SHP77 treated with DMSO at 0.1 percent for 48 hours (cell line): Measurements from ENCODE around the gene GPR31.

Experiments
- DNase-seq: peaks from one replicate; lab custom pipeline; 2025; lab: John Stamatoyannopoulos, UW

GPR31 gene

GRCh38 chr6:167118006-167118405 lies 39.8 kb downstream of the GPR31 start:
- no peak for DNase-seq

- DNase-seq: no peak
These were observed 40.9 kb downstream of the GPR31 start for GRCh38 chr6:167116838-167117228.

GRCh38 chr6:167116109-167116837 lies 41.5 kb downstream of the GPR31 start:
- no peak for DNase-seq

GRCh38 chr6:167115054-167115453 lies 42.7 kb downstream of the GPR31 start:
- DNase-seq: no peak

- no peak for DNase-seq
These were observed 43.6 kb downstream of the GPR31 start for GRCh38 chr6:167113935-167114910.

- DNase-seq: no peak
These were observed 44.6 kb downstream of the GPR31 start for GRCh38 chr6:167113047-167113754.

- no peak for DNase-seq
These were observed 45.4 kb downstream of the GPR31 start for GRCh38 chr6:167112421-167112820.

- DNase-seq: no peak
These were observed 46.2 kb downstream of the GPR31 start for GRCh38 chr6:167111597-167111996.

- no peak for DNase-seq
These were observed 48.1 kb downstream of the GPR31 start for GRCh38 chr6:167109651-167110050.

GRCh38 chr6:167108278-167108677 lies 49.5 kb downstream of the GPR31 start:
- DNase-seq: no peak

- DNase-seq: no peak
These were observed 50.0 kb downstream of the GPR31 start for GRCh38 chr6:167107787-167108186.

- DNase-seq: no peak
These were observed 51.4 kb downstream of the GPR31 start for GRCh38 chr6:167106406-167106805.
